Measurements from ENCODE around the gene CASP3. TPM values are rescaled to one million over a fixed set of nuclear protein-coding genes. Genes with fewer than 3 reads are reported as not detected.

CASP3 gene
- total and polyA plus RNA-seq, 2 donors (not counting 1 experiment from before 2014, with no cell fraction given) = 7.9 to 15.8 TPM

DNA sequence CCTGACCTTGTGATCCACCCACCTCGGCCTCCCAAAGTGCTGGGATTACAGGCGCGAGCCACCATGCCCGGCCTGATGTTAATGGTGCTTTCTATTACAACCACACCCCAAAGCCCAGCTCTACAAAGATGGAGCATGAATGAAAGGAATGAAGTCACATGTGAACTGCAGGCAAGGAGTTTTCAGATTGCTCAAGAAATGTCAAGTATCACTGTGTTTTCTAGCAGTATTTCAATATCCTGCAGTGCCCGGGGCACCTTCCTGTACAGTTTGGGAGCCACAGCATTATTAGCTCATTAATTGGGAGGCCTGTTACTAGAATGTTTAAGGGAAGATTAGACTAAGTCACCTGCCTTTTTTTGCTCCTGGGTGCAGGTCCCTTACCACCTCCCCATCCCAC, 40.4 kb upstream of the CASP3 start:
- H3K9me3 Mint-ChIP-seq (ENCODE audit: insufficient read depth) = no peaks in the 10 kb centered on the region
- Histone ChIP-seq H3K9me3 (ENCODE audit: control extremely low read depth in 1 of 3, control insufficient read depth in 2 of 3, insufficient read depth in 1 of 3, low read length in 2 of 3) (no peaks in the 10 kb centered on the region), H2AFZ (ENCODE audit: insufficient read depth, low read depth, low read length, poor library complexity, severe bottlenecking) (no peak overlapping the region), H3K4me2 (replicated peaks; ENCODE audit: low read depth, low read length, poor library complexity, severe bottlenecking) (no peak overlapping the region), H3K9ac (ENCODE audit: low read length) (no peak overlapping the region), H4K20me1 (ENCODE audit: control insufficient read depth, insufficient read depth, low read length, poor library complexity, severe bottlenecking) (no peaks in the 10 kb centered on the region), H3K27me3 (replicated peaks in 1 of 4; ENCODE audit: control extremely low read depth in 1 of 4, control insufficient read depth in 3 of 4, insufficient read depth in 4 of 4, low read length in 3 of 4) (no peaks in the 10 kb centered on the region), H3K27ac (ENCODE audit: low read length in 2 of 2) (no peak overlapping the region), H3K36me3 (replicated peaks in 1 of 2; ENCODE audit: control extremely low read depth in 1 of 2, control insufficient read depth in 1 of 2, extremely low read depth in 1 of 2, insufficient read depth in 2 of 2, low read length in 1 of 2) (peaks cover 6 to 9% of the 10 kb centered on the region in 2 experiments), H3K4me3 (ENCODE audit: control extremely low read depth in 1 of 5, extremely low read depth in 1 of 5, insufficient read depth in 1 of 5, low read depth in 2 of 5, low read length in 4 of 5) (no peak overlapping the region), H3K4me1 (ENCODE audit: control insufficient read depth in 2 of 2, insufficient read depth in 2 of 2, low read length in 2 of 2) (no peaks in the 10 kb centered on the region), H3K79me2 (ENCODE audit: control insufficient read depth, insufficient read depth, low read length) (no peaks in the 10 kb centered on the region)
- peaks cover 2% of the 10 kb centered on the region for H3K4me1 Mint-ChIP-seq
- DNase-seq = no peak
- no CpG with 5 or more reads among the region's 5 CpGs for WGBS (ENCODE audit: insufficient coverage)
- no peak for ATAC-seq (ENCODE audit: low read depth)
- CTCF ChIA-PET = no interaction called here
- no peak overlapping the region for H3K27ac Mint-ChIP-seq
- TF ChIP-seq, protein P1, sequence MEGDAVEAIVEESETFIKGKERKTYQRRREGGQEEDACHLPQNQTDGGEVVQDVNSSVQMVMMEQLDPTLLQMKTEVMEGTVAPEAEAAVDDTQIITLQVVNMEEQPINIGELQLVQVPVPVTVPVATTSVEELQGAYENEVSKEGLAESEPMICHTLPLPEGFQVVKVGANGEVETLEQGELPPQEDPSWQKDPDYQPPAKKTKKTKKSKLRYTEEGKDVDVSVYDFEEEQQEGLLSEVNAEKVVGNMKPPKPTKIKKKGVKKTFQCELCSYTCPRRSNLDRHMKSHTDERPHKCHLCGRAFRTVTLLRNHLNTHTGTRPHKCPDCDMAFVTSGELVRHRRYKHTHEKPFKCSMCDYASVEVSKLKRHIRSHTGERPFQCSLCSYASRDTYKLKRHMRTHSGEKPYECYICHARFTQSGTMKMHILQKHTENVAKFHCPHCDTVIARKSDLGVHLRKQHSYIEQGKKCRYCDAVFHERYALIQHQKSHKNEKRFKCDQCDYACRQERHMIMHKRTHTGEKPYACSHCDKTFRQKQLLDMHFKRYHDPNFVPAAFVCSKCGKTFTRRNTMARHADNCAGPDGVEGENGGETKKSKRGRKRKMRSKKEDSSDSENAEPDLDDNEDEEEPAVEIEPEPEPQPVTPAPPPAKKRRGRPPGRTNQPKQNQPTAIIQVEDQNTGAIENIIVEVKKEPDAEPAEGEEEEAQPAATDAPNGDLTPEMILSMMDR (IDR thresholded peaks at IDR 0.05) = no peak
- TF ChIP-seq EZH2 (IDR thresholded peaks at IDR 0.05; ENCODE audit: borderline replicate concordance, insufficient read depth, low read depth, low read length, poor library complexity, severe bottlenecking) = no peak
- no peak overlapping the region for H3K4me3 Mint-ChIP-seq
- no peaks in the 10 kb centered on the region for H3K27me3 Mint-ChIP-seq
- intact Hi-C loops (cut with micrococcal nuclease) = no loop called here
- POLR2A ChIA-PET = no interaction called here

DNA sequence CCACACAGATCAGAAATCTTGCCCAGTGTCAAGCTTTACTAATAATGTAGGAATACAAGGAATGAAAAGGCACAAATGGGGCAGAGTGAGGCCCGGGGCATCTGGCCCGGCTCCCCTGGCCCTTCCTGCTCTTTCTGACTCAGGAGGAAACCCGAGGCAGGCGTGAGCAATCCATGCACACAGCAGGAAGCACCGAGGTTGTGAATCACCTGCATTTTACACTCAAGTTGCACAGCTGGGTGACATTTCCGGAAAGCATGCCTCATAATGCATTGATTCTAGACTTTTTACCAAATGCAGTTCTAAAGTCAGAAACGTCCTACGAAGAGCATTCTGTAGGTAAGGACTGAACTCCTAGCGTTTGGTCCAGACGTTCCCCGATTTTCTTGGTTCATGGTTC, 39.2 kb upstream of the CASP3 start:
- ATAC-seq (ENCODE audit: low read depth) (no peak), DNase-seq (no peak)
- Histone ChIP-seq H3K4me2 (replicated peaks; ENCODE audit: low read depth, low read length, poor library complexity, severe bottlenecking) (no peak overlapping the region), H3K4me1 (ENCODE audit: control insufficient read depth in 2 of 2, insufficient read depth in 2 of 2, low read length in 2 of 2) (no peaks in the 10 kb centered on the region), H3K27ac (ENCODE audit: low read length in 2 of 2) (no peak overlapping the region), H4K20me1 (ENCODE audit: control insufficient read depth, insufficient read depth, low read length, poor library complexity, severe bottlenecking) (no peaks in the 10 kb centered on the region), H3K9me3 (ENCODE audit: control extremely low read depth in 1 of 3, control insufficient read depth in 2 of 3, insufficient read depth in 1 of 3, low read length in 2 of 3) (no peaks in the 10 kb centered on the region), H3K4me3 (ENCODE audit: control extremely low read depth in 1 of 5, extremely low read depth in 1 of 5, insufficient read depth in 1 of 5, low read depth in 2 of 5, low read length in 4 of 5) (no peak overlapping the region), H2AFZ (ENCODE audit: insufficient read depth, low read depth, low read length, poor library complexity, severe bottlenecking) (no peak overlapping the region), H3K9ac (ENCODE audit: low read length) (no peak overlapping the region), H3K36me3 (replicated peaks in 1 of 2; ENCODE audit: control extremely low read depth in 1 of 2, control insufficient read depth in 1 of 2, extremely low read depth in 1 of 2, insufficient read depth in 2 of 2, low read length in 1 of 2) (no peaks in the 10 kb centered on the region), H3K79me2 (ENCODE audit: control insufficient read depth, insufficient read depth, low read length) (no peaks in the 10 kb centered on the region), H3K27me3 (replicated peaks in 1 of 4; ENCODE audit: control extremely low read depth in 1 of 4, control insufficient read depth in 3 of 4, insufficient read depth in 4 of 4, low read length in 3 of 4) (no peaks in the 10 kb centered on the region)
- no peaks in the 10 kb centered on the region for H3K9me3 Mint-ChIP-seq (ENCODE audit: insufficient read depth)
- intact Hi-C loops (cut with micrococcal nuclease) = no loop called here
- H3K27ac Mint-ChIP-seq = no peak overlapping the region
- no peaks in the 10 kb centered on the region for H3K27me3 Mint-ChIP-seq
- no peak overlapping the region for H3K4me3 Mint-ChIP-seq
- peaks cover 3% of the 10 kb centered on the region for H3K4me1 Mint-ChIP-seq
- ChIA-PET CTCF (no interaction called here), POLR2A (no interaction called here)
- 75% methylated on average over 11 of the region's 11 CpGs for WGBS (ENCODE audit: insufficient coverage)
- no peak for TF ChIP-seq EZH2 (IDR thresholded peaks at IDR 0.05; ENCODE audit: borderline replicate concordance, insufficient read depth, low read depth, low read length, poor library complexity, severe bottlenecking)
- TF ChIP-seq, protein P1 (IDR thresholded peaks at IDR 0.05) = no peak

Data from B cell (primary cell).